NCI-H2227 (cell line): ENCODE data around the gene CDK8.
"Not testable (repeated sequence)": the region's sequence is repeated elsewhere in the genome, so short reads cannot be mapped to it uniquely, and the experiment has no call there.

ENCODE experiments used
- DNase-seq: peaks from one replicate; lab custom pipeline; 2025; ENCODE audit not compliant: unreplicated experiment; lab: John Stamatoyannopoulos, UW

CDK8 gene

DNA sequence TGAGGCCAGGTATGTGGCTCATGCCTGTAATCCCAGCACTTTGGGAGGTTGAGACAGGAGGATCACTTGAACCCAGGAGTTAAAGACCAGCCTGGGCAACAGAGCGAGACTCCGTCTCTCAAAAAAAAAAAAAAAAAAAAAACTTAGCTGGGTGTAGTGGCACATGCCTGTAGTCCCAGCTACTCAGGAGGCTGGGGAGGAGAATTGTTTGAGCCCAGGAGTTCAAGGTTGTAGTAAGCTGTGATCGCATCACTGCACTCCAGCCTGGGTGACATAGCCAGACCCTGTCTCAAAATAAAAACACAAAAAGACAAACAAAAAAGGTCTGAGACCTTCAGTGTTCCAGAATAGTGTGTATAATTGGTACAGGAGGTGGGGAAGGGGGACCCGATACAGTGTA, 1.9 kb upstream of the CDK8 start:
- not testable (repeated sequence) for DNase-seq

DNA sequence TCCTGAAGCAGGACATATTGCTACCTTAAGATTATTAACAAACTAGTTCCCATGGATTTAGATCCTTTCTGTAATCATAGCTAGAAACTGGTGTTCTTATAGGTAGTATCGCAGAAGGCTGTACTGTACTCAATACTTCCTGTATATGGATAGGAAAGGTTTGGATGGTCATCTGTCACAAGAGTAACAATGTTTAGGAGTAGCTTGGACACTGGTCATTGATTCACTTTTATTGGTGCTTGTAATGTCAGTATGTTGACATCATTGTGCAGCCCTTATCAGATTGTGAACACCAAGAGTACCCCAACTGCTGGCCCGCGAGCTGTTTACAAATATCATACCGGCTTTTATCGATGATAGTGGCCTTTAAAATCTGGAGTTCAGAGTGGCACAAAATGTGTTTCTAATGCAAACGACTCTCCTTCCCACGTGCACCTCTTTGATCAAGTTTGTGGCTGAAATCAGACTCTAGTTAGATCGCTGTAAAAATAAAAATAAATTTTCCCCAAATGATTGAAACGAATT, 605 bp upstream of the CDK8 start:
- DNase-seq: no peak

- peak; percentile 33 for DNase-seq
Measured at GRCh38 chr13:26254583-26255111, 718 bp downstream of the CDK8 start.

GRCh38 chr13:26255115-26255514, 1.2 kb downstream of the CDK8 start:
- DNase-seq: no peak

DNA sequence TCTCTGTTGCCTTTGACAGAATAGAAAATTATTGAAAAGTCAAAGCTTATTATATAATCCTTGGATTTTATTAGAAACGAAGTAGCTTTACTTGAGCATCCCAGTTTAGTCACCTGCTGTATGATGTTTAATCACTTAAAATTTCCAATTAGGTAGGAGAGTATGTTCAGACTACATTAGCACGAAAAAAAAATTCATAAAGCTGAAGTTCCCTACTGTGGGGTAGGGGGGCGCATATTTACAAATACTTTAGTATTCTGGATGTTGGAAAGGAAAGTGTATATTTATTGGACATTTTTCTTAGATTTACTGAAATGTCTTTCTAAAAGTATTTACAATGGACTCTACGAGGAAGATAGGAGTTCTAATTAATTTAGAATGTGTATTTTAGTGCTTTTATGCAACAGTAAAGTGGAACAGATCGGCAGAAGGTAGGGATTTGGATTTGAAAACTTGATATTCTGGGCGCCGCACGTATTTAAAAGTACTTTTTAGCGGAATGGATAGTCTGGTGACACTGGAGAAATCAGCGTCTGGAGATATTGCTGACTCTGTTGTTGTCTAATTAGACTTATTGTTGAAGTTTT, 1.9 kb downstream of the CDK8 start:
- no peak for DNase-seq

DNA sequence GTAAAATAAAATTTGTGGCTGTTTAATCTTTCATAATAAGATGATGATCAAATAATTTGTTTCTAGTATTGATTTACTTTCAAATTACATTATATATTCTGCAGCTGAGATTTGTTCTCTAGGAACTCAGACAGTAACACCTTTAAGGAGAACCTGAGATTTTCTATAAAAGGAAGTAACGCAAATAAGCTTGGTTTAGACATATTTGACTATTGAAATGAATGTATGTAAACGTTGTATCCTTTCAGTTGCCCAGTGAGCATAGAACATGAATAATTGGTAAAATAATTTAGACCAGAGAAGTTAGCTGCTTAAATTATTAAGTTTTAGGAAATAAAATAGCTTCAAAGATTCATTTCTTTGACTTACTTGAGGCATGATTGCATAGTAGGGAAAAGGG, 3.1 kb downstream of the CDK8 start:
- no peak for DNase-seq

GRCh38 chr13:26259634-26260033, 5.7 kb downstream of the CDK8 start:
- no peak for DNase-seq

GRCh38 chr13:26262156-26262555, 8.2 kb downstream of the CDK8 start:
- peak; percentile 15 for DNase-seq

DNA sequence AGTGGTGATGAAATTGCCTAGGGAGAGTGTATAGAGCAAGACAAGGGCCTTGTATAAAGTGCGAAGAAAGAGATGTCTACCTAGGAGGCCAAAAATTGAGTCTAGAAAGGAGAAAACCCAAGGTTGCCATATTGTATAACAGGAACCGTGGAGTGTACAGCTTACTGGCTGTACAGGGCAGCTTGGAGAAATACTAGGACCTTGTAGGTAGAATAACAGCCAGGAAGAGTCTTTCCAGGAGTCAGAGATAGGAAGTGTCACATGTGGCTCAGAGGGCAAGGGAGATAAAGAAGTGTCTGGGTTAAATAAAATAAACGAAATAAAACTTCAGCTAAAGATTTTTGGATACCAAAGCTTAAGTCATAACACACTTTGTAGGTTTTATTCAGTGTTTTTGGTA, 12.4 kb downstream of the CDK8 start:
- no peak for DNase-seq

GRCh38 chr13:26270707-26271106, 16.8 kb downstream of the CDK8 start:
- no peak for DNase-seq

DNA sequence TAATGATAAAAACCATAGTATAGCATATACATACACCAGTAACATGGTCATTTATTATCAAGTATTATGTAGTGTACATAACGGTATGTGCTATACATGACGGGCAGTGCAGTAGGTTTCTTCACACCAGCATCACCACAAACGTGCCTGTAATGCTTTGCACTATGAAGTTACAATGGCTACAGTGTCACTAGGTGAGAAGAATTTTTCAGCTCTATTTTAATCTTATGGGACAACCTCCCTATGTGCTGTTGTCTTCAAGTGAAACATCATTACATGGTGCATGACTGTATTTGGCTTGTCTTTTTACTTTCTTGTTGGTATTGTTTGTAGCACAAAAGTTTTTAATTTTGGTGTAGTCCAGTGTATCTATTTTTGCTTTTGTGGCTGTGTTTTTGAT, 18.7 kb downstream of the CDK8 start:
- DNase-seq: no peak

DNA sequence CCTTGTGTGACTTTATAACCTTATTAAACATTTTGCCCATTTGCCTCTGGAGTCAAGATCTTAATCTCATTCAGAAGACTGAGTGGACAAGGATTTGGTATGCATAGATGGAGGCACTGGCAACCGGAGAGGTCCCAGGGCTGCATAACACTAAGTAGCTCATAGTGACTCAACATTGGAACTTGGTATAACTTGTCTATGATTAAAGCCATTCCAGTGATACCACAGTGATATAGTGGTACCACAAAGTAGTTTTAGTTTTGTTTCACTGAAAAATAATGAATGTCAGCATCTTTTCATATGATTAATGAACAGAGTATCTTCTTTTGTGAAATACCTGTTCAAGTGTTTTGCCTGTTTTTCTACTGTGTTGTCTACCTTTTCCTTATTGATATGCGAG, 26.4 kb downstream of the CDK8 start:
- DNase-seq: no peak

DNA sequence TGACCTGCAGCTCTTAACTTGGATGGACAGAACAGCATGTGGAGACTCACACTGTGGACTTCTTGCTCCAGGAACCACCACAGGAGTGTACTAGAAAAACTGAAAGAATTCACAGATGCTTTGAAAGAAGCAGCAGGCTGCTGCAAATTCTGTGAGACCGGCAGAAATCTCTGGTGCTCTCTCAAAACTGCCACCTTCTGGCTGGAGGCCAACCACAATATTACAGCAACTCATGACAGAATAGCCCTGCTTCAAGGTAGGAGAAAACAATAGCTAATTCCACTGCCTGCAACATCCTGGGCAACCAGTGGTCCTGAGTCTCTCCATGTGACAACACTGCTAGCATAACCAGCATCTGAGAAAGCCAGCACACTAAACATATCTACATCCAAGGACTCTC, 26.9 kb downstream of the CDK8 start:
- DNase-seq: no peak

GRCh38 chr13:26285911-26286310, 32.0 kb downstream of the CDK8 start:
- not testable (repeated sequence) for DNase-seq

DNA sequence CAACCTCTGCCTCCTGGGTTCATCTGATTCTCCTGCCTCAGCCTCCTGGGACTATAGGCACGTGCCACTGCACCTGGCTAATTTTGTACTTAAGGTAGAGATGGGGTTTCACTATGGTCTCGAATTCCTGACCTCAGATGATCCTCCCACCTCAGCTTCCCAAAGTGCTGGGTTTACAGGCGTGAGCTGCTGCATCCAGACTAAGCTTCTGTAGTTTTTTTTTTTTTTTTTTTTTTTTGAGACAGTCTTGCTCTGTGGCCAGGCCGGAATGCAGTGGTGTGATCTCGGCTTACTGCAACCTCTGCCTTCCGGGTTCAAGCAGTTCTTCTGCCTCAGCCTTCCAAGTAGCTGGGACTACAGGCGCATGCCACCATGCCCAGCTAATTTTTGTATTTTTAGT, 34.9 kb downstream of the CDK8 start:
- DNase-seq: not testable (repeated sequence)

DNA sequence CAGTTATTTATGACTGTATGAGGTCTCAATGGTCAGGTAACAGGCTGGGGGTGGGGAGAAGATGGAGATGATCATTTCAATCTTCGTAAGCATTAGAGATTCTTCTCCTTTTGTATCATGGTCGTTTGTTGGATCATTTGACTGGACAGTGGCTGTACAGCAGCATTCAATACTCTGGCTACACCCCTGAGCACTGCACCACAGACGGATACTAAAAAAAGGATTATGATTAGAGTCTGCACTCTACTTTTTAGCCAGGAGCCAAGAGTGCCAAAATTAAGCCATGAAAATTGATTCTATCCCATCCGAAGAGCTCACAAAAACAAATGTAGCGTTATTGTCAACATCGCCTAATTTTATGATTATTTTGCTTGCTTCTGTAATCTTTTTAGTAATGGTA, 41.9 kb downstream of the CDK8 start:
- no peak for DNase-seq

DNA sequence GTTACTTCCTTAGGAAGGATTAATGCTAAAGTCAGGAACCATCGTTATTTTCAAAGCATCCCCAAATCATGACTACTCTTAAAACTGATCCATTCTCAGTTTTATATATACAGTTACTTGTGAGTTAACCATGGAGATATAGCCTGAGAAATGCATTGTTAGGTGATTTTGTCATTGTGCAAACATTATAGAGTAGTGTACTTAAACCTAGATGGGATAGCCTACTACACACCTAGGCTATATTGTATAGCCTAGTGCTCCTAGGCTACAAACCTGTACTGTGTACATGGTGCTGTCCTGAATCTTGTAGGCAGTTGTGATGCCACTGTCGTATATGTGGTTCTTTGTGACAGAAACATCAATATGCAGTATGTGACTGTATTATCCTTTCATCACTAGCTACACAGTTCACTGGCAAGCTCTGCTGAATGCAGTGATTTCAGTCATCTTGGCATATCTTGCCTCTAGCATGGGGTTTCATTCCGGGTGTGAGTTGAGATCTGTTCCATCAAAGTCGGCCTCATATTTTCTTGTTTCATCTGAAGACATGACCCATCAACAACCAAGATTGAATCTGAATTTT, 45.3 kb downstream of the CDK8 start:
- no peak for DNase-seq

DNA sequence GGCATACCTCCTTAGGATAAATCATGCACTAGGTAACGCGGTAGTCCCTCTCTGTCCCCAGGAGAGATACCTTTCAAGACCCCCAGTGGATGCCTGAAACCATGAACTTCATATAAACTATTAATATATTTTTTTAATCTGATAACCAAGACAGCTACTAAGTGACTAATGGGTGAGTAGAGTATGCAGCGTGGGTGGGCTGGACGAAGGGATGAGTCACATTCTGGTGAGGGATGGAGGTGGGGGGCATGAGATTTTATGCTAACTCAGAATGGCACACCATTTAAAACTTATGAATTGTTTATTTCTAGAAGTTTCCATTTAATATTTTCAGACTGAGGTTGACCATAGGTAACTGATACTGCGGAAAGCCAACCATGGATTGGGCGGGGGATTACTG, 46.2 kb downstream of the CDK8 start:
- DNase-seq: no peak

DNA sequence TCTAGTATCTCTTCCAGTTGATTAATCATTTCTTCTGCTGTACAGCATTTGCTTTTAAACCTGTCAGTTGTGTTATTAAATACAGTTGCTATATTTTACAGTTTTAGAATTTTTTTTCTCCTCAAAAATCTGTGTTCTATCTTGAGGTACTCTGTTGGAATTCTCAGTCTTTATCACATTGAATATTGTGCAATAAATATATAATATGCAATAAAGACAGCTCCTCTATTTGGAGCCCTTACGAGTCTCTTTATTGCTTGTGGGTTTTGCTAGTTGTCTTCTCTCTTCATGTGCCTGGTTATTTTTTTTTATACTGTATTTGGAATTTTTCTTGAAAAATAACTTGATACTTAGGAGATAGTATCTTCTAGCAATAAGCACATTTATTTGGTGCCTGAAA, 51.7 kb downstream of the CDK8 start:
- DNase-seq: no peak

GRCh38 chr13:26307701-26308100, 53.8 kb downstream of the CDK8 start:
- DNase-seq: no peak

- no peak for DNase-seq
Measured at GRCh38 chr13:26308250-26308649, 54.3 kb downstream of the CDK8 start.

DNA sequence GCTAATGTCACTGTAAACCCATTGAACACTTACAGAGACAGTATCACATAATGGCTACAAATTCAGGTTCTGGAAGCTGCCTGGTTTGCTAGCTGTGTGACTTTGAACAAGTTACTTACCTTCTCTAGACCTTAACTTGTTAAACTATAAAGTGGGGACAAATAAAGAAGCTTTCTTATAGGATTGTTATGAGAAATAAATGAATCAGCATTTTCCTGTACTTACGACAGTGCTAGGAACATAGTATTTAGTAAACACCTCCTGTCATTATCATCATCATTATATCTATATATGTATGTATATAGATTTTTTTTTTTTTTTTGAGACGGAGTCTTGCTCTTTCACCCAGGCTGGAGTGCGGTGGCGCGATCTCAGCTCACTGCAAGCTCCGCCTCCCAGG, 54.9 kb downstream of the CDK8 start:
- DNase-seq: no peak

- DNase-seq: no peak
Measured at GRCh38 chr13:26310003-26310402, 56.1 kb downstream of the CDK8 start.
